ENCODE results near the gene ZNF485. TPM values are rescaled to one million over a fixed set of nuclear protein-coding genes. Genes with fewer than 3 reads are reported as not detected.
"Not testable (repeated sequence)": the region's sequence is repeated elsewhere in the genome, so short reads cannot be mapped to it uniquely, and the experiment has no call there.

ZNF485 gene
- polyA plus RNA-seq, 1 experiment, result 1.2 TPM

- ChIA-PET POLR2A (no interaction called here), CTCF (no interaction called here)
- no peak for TF ChIP-seq CTCF (IDR thresholded peaks at IDR 0.05; ENCODE audit: low read depth, low read length)
- Histone ChIP-seq H3K27me3 (ENCODE audit: control insufficient read depth, insufficient read depth, low read length) (peaks cover 9% of the 10 kb centered on the region), H3K27ac (ENCODE audit: low read depth, low read length) (no peak overlapping the region), H3K4me3 (ENCODE audit: low read depth, low read length) (no peak overlapping the region), H3K9me3 (ENCODE audit: control insufficient read depth, insufficient read depth, low read length) (peaks cover 6% of the 10 kb centered on the region; the same call in 1 of the 2 replicates)
- DNase-seq (ENCODE audit: low read depth, low spot score), result no peak
These were observed 6.9 kb upstream of the ZNF485 start for GRCh38 chr10:43599333-43599732.

- CTCF ChIA-PET; H3K9me3 ChIP-seq (ENCODE audit: control insufficient read depth, insufficient read depth, low read length); POLR2A ChIA-PET; H3K27ac ChIP-seq (ENCODE audit: low read depth, low read length); DNase-seq (ENCODE audit: low read depth, low spot score); H3K4me3 ChIP-seq (ENCODE audit: low read depth, low read length): not testable (repeated sequence)
- H3K27me3 ChIP-seq (ENCODE audit: control insufficient read depth, insufficient read depth, low read length), result peaks cover 12% of the 10 kb centered on the region
These were observed 4.7 kb upstream of the ZNF485 start for GRCh38 chr10:43601576-43601975.

- peak overlapping the region; percentile 79; the same call in 1 of the 2 replicates for H3K4me3 ChIP-seq (ENCODE audit: low read depth, low read length)
- TF ChIP-seq CTCF (IDR thresholded peaks at IDR 0.05; ENCODE audit: low read depth, low read length), result no peak
- peaks cover 12% of the 10 kb centered on the region for H3K27me3 ChIP-seq (ENCODE audit: control insufficient read depth, insufficient read depth, low read length)
- CTCF ChIA-PET, result interaction anchor here (0.6 to 0.7 kb wide), 2 partner anchors 198 to 669 kb away, joined by 4 to 5 read pairs; no protein-coding TSS in a partner anchor
- POLR2A ChIA-PET, result interaction anchor here (0.5 to 1.0 kb wide), 2 partner anchors 12 to 42 kb away, joined by 4 to 7 read pairs; no protein-coding TSS in a partner anchor
- peaks cover 3% of the 10 kb centered on the region; the same call in 1 of the 2 replicates for H3K9me3 ChIP-seq (ENCODE audit: control insufficient read depth, insufficient read depth, low read length)
- DNase-seq (ENCODE audit: low read depth, low spot score), result no peak
- H3K27ac ChIP-seq (ENCODE audit: low read depth, low read length), result no peak overlapping the region
These were observed 352 bp upstream of the ZNF485 start for GRCh38 chr10:43605850-43606322.

GRCh38 chr10:43607199-43607573 lies 948 bp downstream of the ZNF485 start:
- CTCF ChIA-PET, result no interaction called here
- Histone ChIP-seq H3K27ac (ENCODE audit: low read depth, low read length) (no peak overlapping the region), H3K27me3 (ENCODE audit: control insufficient read depth, insufficient read depth, low read length) (peaks cover 7% of the 10 kb centered on the region), H3K9me3 (ENCODE audit: control insufficient read depth, insufficient read depth, low read length) (peaks cover under 1% of the 10 kb centered on the region; the same call in 1 of the 2 replicates), H3K4me3 (ENCODE audit: low read depth, low read length) (peak overlapping the region; percentile 79)
- POLR2A ChIA-PET, result no interaction called here
- no peak for TF ChIP-seq CTCF (IDR thresholded peaks at IDR 0.05; ENCODE audit: low read depth, low read length)
- DNase-seq (ENCODE audit: low read depth, low spot score), result no peak

- CTCF ChIA-PET, result no interaction called here
- Histone ChIP-seq H3K27me3 (ENCODE audit: control insufficient read depth, insufficient read depth, low read length) (no peaks in the 10 kb centered on the region), H3K9me3 (ENCODE audit: control insufficient read depth, insufficient read depth, low read length) (peaks cover 7% of the 10 kb centered on the region), H3K4me3 (ENCODE audit: low read depth, low read length) (no peak overlapping the region), H3K27ac (ENCODE audit: low read depth, low read length) (no peak overlapping the region)
- POLR2A ChIA-PET, result no interaction called here
- TF ChIP-seq CTCF (IDR thresholded peaks at IDR 0.05; ENCODE audit: low read depth, low read length), result no peak
- no peak for DNase-seq (ENCODE audit: low read depth, low spot score)
These were observed 4.4 kb downstream of the ZNF485 start for GRCh38 chr10:43610636-43611035.
